Measurements from ENCODE around the gene TLE1.

Gene TLE1

GRCh38 chr9:81676395-81676794, 13.0 kb downstream of the TLE1 start:
- no peak overlapping the region for H3K27ac ChIP-seq (ENCODE audit: low read depth, low read length)
- no peaks in the 10 kb centered on the region for H3K27me3 ChIP-seq (ENCODE audit: insufficient read depth, low read length)
- no peak overlapping the region for H2AFZ ChIP-seq (ENCODE audit: low read length, unreplicated experiment)
- H3K36me3 ChIP-seq (ENCODE audit: insufficient read depth, low read length) = peaks cover 3% of the 10 kb centered on the region; the same call in 1 of the 2 replicates
- H3K4me3 ChIP-seq (ENCODE audit: low read depth, low read length) = no peak overlapping the region
- H3K4me1 ChIP-seq (ENCODE audit: control insufficient read depth, insufficient read depth, low read length, unreplicated experiment) = no peaks in the 10 kb centered on the region
- peaks cover 4% of the 10 kb centered on the region for H3K79me2 ChIP-seq (ENCODE audit: control insufficient read depth, insufficient read depth, low read length, unreplicated experiment)

GRCh38 chr9:81673310-81673709, 16.0 kb downstream of the TLE1 start:
- no peaks in the 10 kb centered on the region for H3K27me3 ChIP-seq (ENCODE audit: insufficient read depth, low read length)
- H3K4me3 ChIP-seq (ENCODE audit: low read depth, low read length) = no peak overlapping the region
- H3K79me2 ChIP-seq (ENCODE audit: control insufficient read depth, insufficient read depth, low read length, unreplicated experiment) = peaks cover 4% of the 10 kb centered on the region
- H3K4me1 ChIP-seq (ENCODE audit: control insufficient read depth, insufficient read depth, low read length, unreplicated experiment) = peaks cover 10% of the 10 kb centered on the region
- no peak overlapping the region for H3K27ac ChIP-seq (ENCODE audit: low read depth, low read length)
- no peaks in the 10 kb centered on the region for H3K36me3 ChIP-seq (ENCODE audit: insufficient read depth, low read length)
- H2AFZ ChIP-seq (ENCODE audit: low read length, unreplicated experiment) = no peak overlapping the region

GRCh38 chr9:81671880-81672280, 17.5 kb downstream of the TLE1 start:
- no peak overlapping the region for H3K27ac ChIP-seq (ENCODE audit: low read depth, low read length)
- no peak overlapping the region for H2AFZ ChIP-seq (ENCODE audit: low read length, unreplicated experiment)
- H3K4me1 ChIP-seq (ENCODE audit: control insufficient read depth, insufficient read depth, low read length, unreplicated experiment) = peaks cover 10% of the 10 kb centered on the region
- H3K79me2 ChIP-seq (ENCODE audit: control insufficient read depth, insufficient read depth, low read length, unreplicated experiment) = no peaks in the 10 kb centered on the region
- no peak overlapping the region for H3K4me3 ChIP-seq (ENCODE audit: low read depth, low read length)
- no peaks in the 10 kb centered on the region for H3K36me3 ChIP-seq (ENCODE audit: insufficient read depth, low read length)
- no peaks in the 10 kb centered on the region for H3K27me3 ChIP-seq (ENCODE audit: insufficient read depth, low read length)

GRCh38 chr9:81669866-81670265, 19.5 kb downstream of the TLE1 start:
- Histone ChIP-seq H3K36me3 (ENCODE audit: insufficient read depth, low read length) (no peaks in the 10 kb centered on the region), H3K4me1 (ENCODE audit: control insufficient read depth, insufficient read depth, low read length, unreplicated experiment) (peaks cover 10% of the 10 kb centered on the region), H2AFZ (ENCODE audit: low read length, unreplicated experiment) (no peak overlapping the region), H3K27ac (ENCODE audit: low read depth, low read length) (no peak overlapping the region), H3K27me3 (ENCODE audit: insufficient read depth, low read length) (no peaks in the 10 kb centered on the region), H3K4me3 (ENCODE audit: low read depth, low read length) (no peak overlapping the region), H3K79me2 (ENCODE audit: control insufficient read depth, insufficient read depth, low read length, unreplicated experiment) (no peaks in the 10 kb centered on the region)

- H3K4me1 ChIP-seq (ENCODE audit: control insufficient read depth, insufficient read depth, low read length, unreplicated experiment) = peaks cover 10% of the 10 kb centered on the region
- no peak overlapping the region for H3K27ac ChIP-seq (ENCODE audit: low read depth, low read length)
- no peaks in the 10 kb centered on the region for H3K36me3 ChIP-seq (ENCODE audit: insufficient read depth, low read length)
- H3K27me3 ChIP-seq (ENCODE audit: insufficient read depth, low read length) = no peaks in the 10 kb centered on the region
- H2AFZ ChIP-seq (ENCODE audit: low read length, unreplicated experiment) = no peak overlapping the region
- H3K4me3 ChIP-seq (ENCODE audit: low read depth, low read length) = no peak overlapping the region
- H3K79me2 ChIP-seq (ENCODE audit: control insufficient read depth, insufficient read depth, low read length, unreplicated experiment) = no peaks in the 10 kb centered on the region
Observed at GRCh38 chr9:81669041-81669651, 20.2 kb downstream of the TLE1 start.

- Histone ChIP-seq H2AFZ (ENCODE audit: low read length, unreplicated experiment) (no peak overlapping the region), H3K79me2 (ENCODE audit: control insufficient read depth, insufficient read depth, low read length, unreplicated experiment) (peaks cover 1% of the 10 kb centered on the region), H3K27ac (ENCODE audit: low read depth, low read length) (no peak overlapping the region), H3K4me1 (ENCODE audit: control insufficient read depth, insufficient read depth, low read length, unreplicated experiment) (peaks cover 10% of the 10 kb centered on the region), H3K36me3 (ENCODE audit: insufficient read depth, low read length) (no peaks in the 10 kb centered on the region), H3K4me3 (ENCODE audit: low read depth, low read length) (no peak overlapping the region), H3K27me3 (ENCODE audit: insufficient read depth, low read length) (no peaks in the 10 kb centered on the region)
Observed at GRCh38 chr9:81666123-81666522, 23.2 kb downstream of the TLE1 start.

- Histone ChIP-seq H3K27me3 (ENCODE audit: insufficient read depth, low read length) (no peaks in the 10 kb centered on the region), H3K27ac (ENCODE audit: low read depth, low read length) (no peak overlapping the region), H3K36me3 (ENCODE audit: insufficient read depth, low read length) (no peaks in the 10 kb centered on the region), H2AFZ (ENCODE audit: low read length, unreplicated experiment) (no peak overlapping the region), H3K79me2 (ENCODE audit: control insufficient read depth, insufficient read depth, low read length, unreplicated experiment) (peaks cover 2% of the 10 kb centered on the region), H3K4me1 (ENCODE audit: control insufficient read depth, insufficient read depth, low read length, unreplicated experiment) (peaks cover 10% of the 10 kb centered on the region), H3K4me3 (ENCODE audit: low read depth, low read length) (no peak overlapping the region)
Observed at GRCh38 chr9:81665322-81665871, 23.9 kb downstream of the TLE1 start.

GRCh38 chr9:81664638-81665222, 24.6 kb downstream of the TLE1 start:
- H3K79me2 ChIP-seq (ENCODE audit: control insufficient read depth, insufficient read depth, low read length, unreplicated experiment) = peaks cover 2% of the 10 kb centered on the region
- H2AFZ ChIP-seq (ENCODE audit: low read length, unreplicated experiment) = no peak overlapping the region
- no peaks in the 10 kb centered on the region for H3K27me3 ChIP-seq (ENCODE audit: insufficient read depth, low read length)
- H3K27ac ChIP-seq (ENCODE audit: low read depth, low read length) = no peak overlapping the region
- H3K4me3 ChIP-seq (ENCODE audit: low read depth, low read length) = no peak overlapping the region
- no peaks in the 10 kb centered on the region for H3K36me3 ChIP-seq (ENCODE audit: insufficient read depth, low read length)
- peaks cover 10% of the 10 kb centered on the region for H3K4me1 ChIP-seq (ENCODE audit: control insufficient read depth, insufficient read depth, low read length, unreplicated experiment)

- Histone ChIP-seq H3K79me2 (ENCODE audit: control insufficient read depth, insufficient read depth, low read length, unreplicated experiment) (peaks cover 4% of the 10 kb centered on the region), H3K4me3 (ENCODE audit: low read depth, low read length) (no peak overlapping the region), H3K27ac (ENCODE audit: low read depth, low read length) (no peak overlapping the region), H2AFZ (ENCODE audit: low read length, unreplicated experiment) (no peak overlapping the region), H3K27me3 (ENCODE audit: insufficient read depth, low read length) (no peaks in the 10 kb centered on the region), H3K4me1 (ENCODE audit: control insufficient read depth, insufficient read depth, low read length, unreplicated experiment) (peaks cover 6% of the 10 kb centered on the region), H3K36me3 (ENCODE audit: insufficient read depth, low read length) (no peaks in the 10 kb centered on the region)
Observed at GRCh38 chr9:81661339-81661738, 28.0 kb downstream of the TLE1 start.

- Histone ChIP-seq H3K4me3 (ENCODE audit: low read depth, low read length) (no peak overlapping the region), H3K27ac (ENCODE audit: low read depth, low read length) (no peak overlapping the region), H3K27me3 (ENCODE audit: insufficient read depth, low read length) (no peaks in the 10 kb centered on the region), H3K4me1 (ENCODE audit: control insufficient read depth, insufficient read depth, low read length, unreplicated experiment) (peaks cover 28% of the 10 kb centered on the region), H2AFZ (ENCODE audit: low read length, unreplicated experiment) (no peak overlapping the region), H3K36me3 (ENCODE audit: insufficient read depth, low read length) (no peaks in the 10 kb centered on the region; the same call in 1 of the 2 replicates), H3K79me2 (ENCODE audit: control insufficient read depth, insufficient read depth, low read length, unreplicated experiment) (peaks cover 8% of the 10 kb centered on the region)
Observed at GRCh38 chr9:81656871-81657337, 32.4 kb downstream of the TLE1 start.

- no peak overlapping the region for H3K27ac ChIP-seq (ENCODE audit: low read depth, low read length)
- no peak overlapping the region for H3K4me3 ChIP-seq (ENCODE audit: low read depth, low read length)
- H3K79me2 ChIP-seq (ENCODE audit: control insufficient read depth, insufficient read depth, low read length, unreplicated experiment) = peaks cover 6% of the 10 kb centered on the region
- H2AFZ ChIP-seq (ENCODE audit: low read length, unreplicated experiment) = no peak overlapping the region
- H3K36me3 ChIP-seq (ENCODE audit: insufficient read depth, low read length) = peaks cover 1% of the 10 kb centered on the region; the same call in 1 of the 2 replicates
- peaks cover 28% of the 10 kb centered on the region for H3K4me1 ChIP-seq (ENCODE audit: control insufficient read depth, insufficient read depth, low read length, unreplicated experiment)
- H3K27me3 ChIP-seq (ENCODE audit: insufficient read depth, low read length) = no peaks in the 10 kb centered on the region
Observed at GRCh38 chr9:81656004-81656403, 33.3 kb downstream of the TLE1 start.

All from ACC112 (cell line).